Stimulated activated memory B cell treated with anti-CD40 and anti-IgM and Interleukin-4, amounts not matched to agents 10 μg/mL and 1 μg/mL and 100 μg/mL, for 72 hours (primary cell): ENCODE measurements around the gene COX10.
"Not testable (repeated sequence)": the region's sequence is repeated elsewhere in the genome, so short reads cannot be mapped to it uniquely, and the experiment has no call there.

ENCODE experiments used
- ATAC-seq: fragments of 150-1000 bp; cut with Tn5 transposase; 2 replicates; pipeline ENCODE4 v1.10.0; 2021
- H3K27ac Mint-ChIP-seq: one replicate; pipeline ENCODE4 v1.8.0; 2022; ENCODE audit warnings: mild to moderate bottlenecking, mixed read lengths
- H3K27me3 Mint-ChIP-seq: one replicate; pipeline ENCODE4 v1.8.0; 2022; ENCODE audit warnings: mixed read lengths
- H3K36me3 Mint-ChIP-seq: one replicate; pipeline ENCODE4 v1.8.0; 2022; ENCODE audit warnings: mixed read lengths
- H3K4me1 Mint-ChIP-seq: one replicate; pipeline ENCODE4 v1.8.0; 2022; ENCODE audit warnings: mixed read lengths
- H3K4me3 Mint-ChIP-seq: one replicate; pipeline ENCODE4 v1.8.0; 2022; ENCODE audit warnings: mild to moderate bottlenecking, moderate library complexity, mixed read lengths
- H3K9me3 Mint-ChIP-seq: one replicate; pipeline ENCODE4 v1.8.0; 2022; ENCODE audit warnings: mixed read lengths

Gene COX10

GRCh38 chr17:14209215-14209614 is 139.9 kb downstream of the COX10 start:
- no peaks in the 10 kb centered on the region for H3K4me1 Mint-ChIP-seq
- peaks cover 4% of the 10 kb centered on the region for H3K9me3 Mint-ChIP-seq
- no peak overlapping the region for H3K27ac Mint-ChIP-seq
- no peaks in the 10 kb centered on the region for H3K27me3 Mint-ChIP-seq
- ATAC-seq: no peak
- H3K4me3 Mint-ChIP-seq: no peak overlapping the region
- peaks cover 90% of the 10 kb centered on the region for H3K36me3 Mint-ChIP-seq

GRCh38 chr17:14211246-14211645 is 141.9 kb downstream of the COX10 start:
- no peak for ATAC-seq
- Mint-ChIP-seq H3K27me3 (no peaks in the 10 kb centered on the region), H3K36me3 (peaks cover 76% of the 10 kb centered on the region), H3K4me3 (no peak overlapping the region), H3K27ac (no peak overlapping the region), H3K4me1 (no peaks in the 10 kb centered on the region), H3K9me3 (peaks cover 4% of the 10 kb centered on the region)

- no peak for ATAC-seq
- Mint-ChIP-seq H3K27me3 (no peaks in the 10 kb centered on the region), H3K36me3 (peaks cover 71% of the 10 kb centered on the region), H3K27ac (no peak overlapping the region), H3K9me3 (peaks cover 4% of the 10 kb centered on the region), H3K4me1 (no peaks in the 10 kb centered on the region), H3K4me3 (no peak overlapping the region)
These were observed 142.5 kb downstream of the COX10 start for GRCh38 chr17:14211801-14212200.

- ATAC-seq: no peak
These were observed 143.1 kb downstream of the COX10 start for GRCh38 chr17:14212401-14212800.

GRCh38 chr17:14214271-14214670 is 145.0 kb downstream of the COX10 start:
- peaks cover 4% of the 10 kb centered on the region for H3K9me3 Mint-ChIP-seq
- H3K27ac Mint-ChIP-seq: no peak overlapping the region
- no peaks in the 10 kb centered on the region for H3K4me1 Mint-ChIP-seq
- H3K27me3 Mint-ChIP-seq: no peaks in the 10 kb centered on the region
- no peak for ATAC-seq
- H3K36me3 Mint-ChIP-seq: peaks cover 48% of the 10 kb centered on the region
- H3K4me3 Mint-ChIP-seq: no peak overlapping the region

More at GRCh38 chr17:14212401-14212800, 143.1 kb downstream of the COX10 start:
- H3K4me3 Mint-ChIP-seq: no peak overlapping the region
- peaks cover 65% of the 10 kb centered on the region for H3K36me3 Mint-ChIP-seq
- H3K27ac Mint-ChIP-seq: no peak overlapping the region
- H3K4me1 Mint-ChIP-seq: no peaks in the 10 kb centered on the region
- H3K9me3 Mint-ChIP-seq: peaks cover 4% of the 10 kb centered on the region
- no peaks in the 10 kb centered on the region for H3K27me3 Mint-ChIP-seq

- Mint-ChIP-seq H3K9me3 (no peaks in the 10 kb centered on the region), H3K27me3 (no peaks in the 10 kb centered on the region), H3K4me3 (no peak overlapping the region), H3K27ac (no peak overlapping the region), H3K4me1 (no peaks in the 10 kb centered on the region), H3K36me3 (peaks cover 7% of the 10 kb centered on the region)
- ATAC-seq: no peak
These were observed 153.3 kb downstream of the COX10 start for GRCh38 chr17:14222611-14223010.

GRCh38 chr17:14225254-14225980 is 156.1 kb downstream of the COX10 start:
- no peak overlapping the region for H3K27ac Mint-ChIP-seq
- H3K4me3 Mint-ChIP-seq: no peak overlapping the region
- no peaks in the 10 kb centered on the region for H3K4me1 Mint-ChIP-seq
- H3K36me3 Mint-ChIP-seq: peaks cover 7% of the 10 kb centered on the region
- ATAC-seq: no peak
- H3K9me3 Mint-ChIP-seq: no peaks in the 10 kb centered on the region
- H3K27me3 Mint-ChIP-seq: no peaks in the 10 kb centered on the region

GRCh38 chr17:14227052-14227451 is 157.7 kb downstream of the COX10 start:
- H3K27ac Mint-ChIP-seq: no peak overlapping the region
- H3K36me3 Mint-ChIP-seq: peaks cover 7% of the 10 kb centered on the region
- no peaks in the 10 kb centered on the region for H3K9me3 Mint-ChIP-seq
- no peaks in the 10 kb centered on the region for H3K4me1 Mint-ChIP-seq
- ATAC-seq: no peak
- H3K4me3 Mint-ChIP-seq: no peak overlapping the region
- no peaks in the 10 kb centered on the region for H3K27me3 Mint-ChIP-seq

GRCh38 chr17:14228903-14229302 is 159.6 kb downstream of the COX10 start:
- no peak for ATAC-seq
- Mint-ChIP-seq H3K27ac (no peak overlapping the region), H3K4me3 (no peak overlapping the region), H3K4me1 (no peaks in the 10 kb centered on the region), H3K27me3 (no peaks in the 10 kb centered on the region), H3K9me3 (no peaks in the 10 kb centered on the region), H3K36me3 (peaks cover 6% of the 10 kb centered on the region)

GRCh38 chr17:14231187-14231586 is 161.9 kb downstream of the COX10 start:
- not testable (repeated sequence) for H3K27me3 Mint-ChIP-seq, H3K36me3 Mint-ChIP-seq, H3K27ac Mint-ChIP-seq, H3K9me3 Mint-ChIP-seq, H3K4me1 Mint-ChIP-seq, ATAC-seq, H3K4me3 Mint-ChIP-seq

GRCh38 chr17:14235047-14235446 is 165.7 kb downstream of the COX10 start:
- not testable (repeated sequence) for H3K4me3 Mint-ChIP-seq, H3K27me3 Mint-ChIP-seq, H3K9me3 Mint-ChIP-seq, H3K4me1 Mint-ChIP-seq, ATAC-seq, H3K36me3 Mint-ChIP-seq, H3K27ac Mint-ChIP-seq

- not testable (repeated sequence) for H3K9me3 Mint-ChIP-seq, H3K27ac Mint-ChIP-seq, H3K36me3 Mint-ChIP-seq, H3K4me3 Mint-ChIP-seq, H3K27me3 Mint-ChIP-seq, H3K4me1 Mint-ChIP-seq
- peak; percentile 56 for ATAC-seq
These were observed 166.7 kb downstream of the COX10 start for GRCh38 chr17:14236032-14236431.

GRCh38 chr17:14236762-14237161 is 167.5 kb downstream of the COX10 start, which contains the start of gene CDRT15:
CDRT15 (minus strand) TSS chr17:14236862; CDS start chr17:14236833, 29 bp downstream.
- not testable (repeated sequence) for H3K36me3 Mint-ChIP-seq, H3K27ac Mint-ChIP-seq, H3K27me3 Mint-ChIP-seq, H3K4me3 Mint-ChIP-seq, H3K9me3 Mint-ChIP-seq, ATAC-seq, H3K4me1 Mint-ChIP-seq

- H3K27ac Mint-ChIP-seq, H3K9me3 Mint-ChIP-seq, H3K4me1 Mint-ChIP-seq, H3K4me3 Mint-ChIP-seq, ATAC-seq, H3K27me3 Mint-ChIP-seq, H3K36me3 Mint-ChIP-seq: not testable (repeated sequence)
These were observed 170.0 kb downstream of the COX10 start for GRCh38 chr17:14239271-14239670.

- Mint-ChIP-seq H3K4me3 (no peak overlapping the region), H3K27ac (no peak overlapping the region), H3K36me3 (no peaks in the 10 kb centered on the region), H3K4me1 (no peaks in the 10 kb centered on the region), H3K9me3 (no peaks in the 10 kb centered on the region), H3K27me3 (no peaks in the 10 kb centered on the region)
- no peak for ATAC-seq
These were observed 175.7 kb downstream of the COX10 start for GRCh38 chr17:14245002-14245401.

GRCh38 chr17:14245629-14246028 is 176.3 kb downstream of the COX10 start:
- H3K9me3 Mint-ChIP-seq: no peaks in the 10 kb centered on the region
- H3K27ac Mint-ChIP-seq: no peak overlapping the region
- no peaks in the 10 kb centered on the region for H3K27me3 Mint-ChIP-seq
- H3K4me1 Mint-ChIP-seq: no peaks in the 10 kb centered on the region
- H3K36me3 Mint-ChIP-seq: no peaks in the 10 kb centered on the region
- no peak for ATAC-seq
- H3K4me3 Mint-ChIP-seq: no peak overlapping the region
